ENCODE data around the gene LRP2.

DNA sequence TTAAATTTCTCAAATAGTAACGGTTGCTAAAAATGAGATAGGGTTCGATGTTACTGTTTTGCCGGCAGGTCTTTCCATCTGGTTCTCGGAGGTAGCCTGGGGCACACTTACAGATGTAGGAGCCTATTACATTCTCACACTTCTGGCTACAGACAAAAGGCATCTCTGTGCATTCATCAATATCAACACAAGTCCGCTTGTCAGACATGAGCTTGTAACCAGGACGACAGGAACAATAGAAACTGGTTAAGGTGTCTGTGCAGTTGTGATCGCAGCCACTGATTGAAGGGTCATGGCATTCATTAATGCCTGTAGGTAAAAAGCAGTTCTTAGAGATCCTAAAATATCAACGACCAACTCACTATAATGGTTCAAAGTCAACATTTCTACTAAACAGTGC, 176.6 kb downstream of the LRP2 start:
- TF ChIP-seq, protein P1, sequence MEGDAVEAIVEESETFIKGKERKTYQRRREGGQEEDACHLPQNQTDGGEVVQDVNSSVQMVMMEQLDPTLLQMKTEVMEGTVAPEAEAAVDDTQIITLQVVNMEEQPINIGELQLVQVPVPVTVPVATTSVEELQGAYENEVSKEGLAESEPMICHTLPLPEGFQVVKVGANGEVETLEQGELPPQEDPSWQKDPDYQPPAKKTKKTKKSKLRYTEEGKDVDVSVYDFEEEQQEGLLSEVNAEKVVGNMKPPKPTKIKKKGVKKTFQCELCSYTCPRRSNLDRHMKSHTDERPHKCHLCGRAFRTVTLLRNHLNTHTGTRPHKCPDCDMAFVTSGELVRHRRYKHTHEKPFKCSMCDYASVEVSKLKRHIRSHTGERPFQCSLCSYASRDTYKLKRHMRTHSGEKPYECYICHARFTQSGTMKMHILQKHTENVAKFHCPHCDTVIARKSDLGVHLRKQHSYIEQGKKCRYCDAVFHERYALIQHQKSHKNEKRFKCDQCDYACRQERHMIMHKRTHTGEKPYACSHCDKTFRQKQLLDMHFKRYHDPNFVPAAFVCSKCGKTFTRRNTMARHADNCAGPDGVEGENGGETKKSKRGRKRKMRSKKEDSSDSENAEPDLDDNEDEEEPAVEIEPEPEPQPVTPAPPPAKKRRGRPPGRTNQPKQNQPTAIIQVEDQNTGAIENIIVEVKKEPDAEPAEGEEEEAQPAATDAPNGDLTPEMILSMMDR (IDR thresholded peaks at IDR 0.05): no peak
- TF ChIP-seq, protein P2, sequence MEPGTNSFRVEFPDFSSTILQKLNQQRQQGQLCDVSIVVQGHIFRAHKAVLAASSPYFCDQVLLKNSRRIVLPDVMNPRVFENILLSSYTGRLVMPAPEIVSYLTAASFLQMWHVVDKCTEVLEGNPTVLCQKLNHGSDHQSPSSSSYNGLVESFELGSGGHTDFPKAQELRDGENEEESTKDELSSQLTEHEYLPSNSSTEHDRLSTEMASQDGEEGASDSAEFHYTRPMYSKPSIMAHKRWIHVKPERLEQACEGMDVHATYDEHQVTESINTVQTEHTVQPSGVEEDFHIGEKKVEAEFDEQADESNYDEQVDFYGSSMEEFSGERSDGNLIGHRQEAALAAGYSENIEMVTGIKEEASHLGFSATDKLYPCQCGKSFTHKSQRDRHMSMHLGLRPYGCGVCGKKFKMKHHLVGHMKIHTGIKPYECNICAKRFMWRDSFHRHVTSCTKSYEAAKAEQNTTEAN (CRISPR knock-in tag; IDR thresholded peaks at IDR 0.05): no peak
- TF ChIP-seq, protein P3, sequence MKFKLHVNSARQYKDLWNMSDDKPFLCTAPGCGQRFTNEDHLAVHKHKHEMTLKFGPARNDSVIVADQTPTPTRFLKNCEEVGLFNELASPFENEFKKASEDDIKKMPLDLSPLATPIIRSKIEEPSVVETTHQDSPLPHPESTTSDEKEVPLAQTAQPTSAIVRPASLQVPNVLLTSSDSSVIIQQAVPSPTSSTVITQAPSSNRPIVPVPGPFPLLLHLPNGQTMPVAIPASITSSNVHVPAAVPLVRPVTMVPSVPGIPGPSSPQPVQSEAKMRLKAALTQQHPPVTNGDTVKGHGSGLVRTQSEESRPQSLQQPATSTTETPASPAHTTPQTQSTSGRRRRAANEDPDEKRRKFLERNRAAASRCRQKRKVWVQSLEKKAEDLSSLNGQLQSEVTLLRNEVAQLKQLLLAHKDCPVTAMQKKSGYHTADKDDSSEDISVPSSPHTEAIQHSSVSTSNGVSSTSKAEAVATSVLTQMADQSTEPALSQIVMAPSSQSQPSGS (CRISPR knock-in tag; IDR thresholded peaks at IDR 0.05; ENCODE audit: borderline replicate concordance, low read depth): no peak
- TF ChIP-seq, protein P4, sequence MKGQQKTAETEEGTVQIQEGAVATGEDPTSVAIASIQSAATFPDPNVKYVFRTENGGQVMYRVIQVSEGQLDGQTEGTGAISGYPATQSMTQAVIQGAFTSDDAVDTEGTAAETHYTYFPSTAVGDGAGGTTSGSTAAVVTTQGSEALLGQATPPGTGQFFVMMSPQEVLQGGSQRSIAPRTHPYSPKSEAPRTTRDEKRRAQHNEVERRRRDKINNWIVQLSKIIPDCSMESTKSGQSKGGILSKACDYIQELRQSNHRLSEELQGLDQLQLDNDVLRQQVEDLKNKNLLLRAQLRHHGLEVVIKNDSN (CRISPR knock-in tag; IDR thresholded peaks at IDR 0.05): no peak
- no peak for TF ChIP-seq ESRRA (CRISPR knock-in tag; IDR thresholded peaks at IDR 0.05; ENCODE audit: borderline replicate concordance)
- TF ChIP-seq, protein P5, sequence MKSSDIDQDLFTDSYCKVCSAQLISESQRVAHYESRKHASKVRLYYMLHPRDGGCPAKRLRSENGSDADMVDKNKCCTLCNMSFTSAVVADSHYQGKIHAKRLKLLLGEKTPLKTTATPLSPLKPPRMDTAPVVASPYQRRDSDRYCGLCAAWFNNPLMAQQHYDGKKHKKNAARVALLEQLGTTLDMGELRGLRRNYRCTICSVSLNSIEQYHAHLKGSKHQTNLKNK (CRISPR knock-in tag; IDR thresholded peaks at IDR 0.05): no peak

Data from WTC11 (cell line).